Fibroblast of the aortic adventitia (primary cell): Measurements from ENCODE around the gene ORAI1. TPM values are rescaled to one million over a fixed set of nuclear protein-coding genes. Genes with fewer than 3 reads are reported as not detected.

Experiments
- DNase-seq: peaks from one replicate; pipeline ENCODE4 v3.0.0-alpha.2; 2010; ENCODE audit warnings: low read depth
- H3K4me3 ChIP-seq: 2 replicates; pipeline ENCODE4 v1.5.1; 2011; ENCODE audit warnings: low read depth, mild to moderate bottlenecking, control low read depth, low read length, moderate library complexity
- total RNA-seq: library from RNA; depleted of rRNA; stranded (reverse); fragments of >200 nt; gene quantifications from 2 replicates; pipeline ENCODE4 v1.2.3, GENCODE V29; 2012; ENCODE audit warnings: low replicate concordance
- TF ChIP-seq, protein P1 (sequence below): IDR thresholded peaks from 2 replicates; pipeline ENCODE4 v1.5.1; 2011; ENCODE audit warnings: mild to moderate bottlenecking, low read length, control low read depth, inconsistent platforms; ENCODE audit not compliant: insufficient read depth

Gene ORAI1
- 1.1 and 13.4 TPM in 2 replicates for total RNA-seq

DNA sequence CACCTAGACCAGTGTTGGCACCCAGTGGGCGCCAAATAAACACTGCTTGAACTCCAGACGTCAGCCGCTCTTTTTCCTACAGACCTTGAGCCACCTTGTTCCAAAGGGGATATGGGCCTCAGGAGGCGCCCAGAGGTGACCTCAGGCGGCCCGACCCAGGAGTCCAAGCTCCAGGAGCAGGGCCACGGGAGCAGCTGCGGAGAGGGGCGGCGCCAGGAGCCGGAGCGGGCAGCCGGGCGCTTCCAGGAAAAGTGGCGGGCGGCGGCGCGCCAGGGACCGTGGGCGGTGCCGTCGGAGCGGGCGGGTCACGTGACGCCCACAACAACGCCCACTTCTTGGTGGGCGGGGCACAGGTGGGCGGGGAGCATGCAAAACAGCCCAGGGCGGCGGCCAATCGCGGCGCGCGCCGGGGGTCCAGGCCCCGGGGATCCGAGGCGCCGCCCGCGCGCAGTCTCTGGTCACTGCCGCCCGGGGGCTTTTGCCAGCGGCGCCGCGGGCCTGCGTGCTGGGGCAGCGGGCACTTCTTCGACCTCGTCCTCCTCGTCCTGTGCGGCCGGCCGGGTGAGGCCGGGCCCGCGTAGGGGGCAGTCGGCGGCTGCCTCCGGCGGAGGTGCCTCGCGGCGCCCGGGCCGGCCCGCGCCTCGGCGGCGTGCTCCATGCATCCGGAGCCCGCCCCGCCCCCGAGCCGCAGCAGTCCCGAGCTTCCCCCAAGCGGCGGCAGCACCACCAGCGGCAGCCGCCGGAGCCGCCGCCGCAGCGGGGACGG is at the start of gene ORAI1:
ORAI1 (plus strand) TSS at position 444 of the 766 bp plus-strand sequence.
- TF ChIP-seq, protein P1, sequence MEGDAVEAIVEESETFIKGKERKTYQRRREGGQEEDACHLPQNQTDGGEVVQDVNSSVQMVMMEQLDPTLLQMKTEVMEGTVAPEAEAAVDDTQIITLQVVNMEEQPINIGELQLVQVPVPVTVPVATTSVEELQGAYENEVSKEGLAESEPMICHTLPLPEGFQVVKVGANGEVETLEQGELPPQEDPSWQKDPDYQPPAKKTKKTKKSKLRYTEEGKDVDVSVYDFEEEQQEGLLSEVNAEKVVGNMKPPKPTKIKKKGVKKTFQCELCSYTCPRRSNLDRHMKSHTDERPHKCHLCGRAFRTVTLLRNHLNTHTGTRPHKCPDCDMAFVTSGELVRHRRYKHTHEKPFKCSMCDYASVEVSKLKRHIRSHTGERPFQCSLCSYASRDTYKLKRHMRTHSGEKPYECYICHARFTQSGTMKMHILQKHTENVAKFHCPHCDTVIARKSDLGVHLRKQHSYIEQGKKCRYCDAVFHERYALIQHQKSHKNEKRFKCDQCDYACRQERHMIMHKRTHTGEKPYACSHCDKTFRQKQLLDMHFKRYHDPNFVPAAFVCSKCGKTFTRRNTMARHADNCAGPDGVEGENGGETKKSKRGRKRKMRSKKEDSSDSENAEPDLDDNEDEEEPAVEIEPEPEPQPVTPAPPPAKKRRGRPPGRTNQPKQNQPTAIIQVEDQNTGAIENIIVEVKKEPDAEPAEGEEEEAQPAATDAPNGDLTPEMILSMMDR = peak; percentile 10

DNA sequence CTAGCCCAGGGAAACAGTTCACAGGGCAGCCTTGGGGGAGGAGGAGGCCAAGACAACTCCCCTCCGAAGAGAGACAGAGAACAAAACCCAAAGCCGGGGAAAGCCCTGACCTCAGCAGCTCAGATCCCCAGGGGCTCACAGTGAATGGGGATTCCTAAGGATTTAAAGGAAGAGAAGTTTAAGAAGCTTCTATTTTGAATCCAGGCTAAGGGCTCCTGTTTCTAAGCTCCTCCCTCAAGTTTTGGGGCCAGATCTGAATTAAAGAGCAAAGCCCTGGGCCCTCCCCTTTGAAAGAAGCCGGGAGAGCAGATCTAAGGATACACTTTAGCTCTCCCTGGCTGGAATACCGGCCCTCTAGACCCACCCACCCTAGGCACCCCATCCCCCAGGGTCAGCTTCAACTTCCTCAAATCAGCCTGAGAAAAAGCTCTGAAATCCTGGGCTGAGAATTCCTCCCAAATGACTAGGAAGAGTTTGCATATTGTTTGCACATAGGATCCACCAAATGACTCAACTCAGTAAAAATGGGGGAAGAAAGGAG is 49.4 kb upstream of the ORAI1 start:
- TF ChIP-seq, protein P1 = no peak
- peak; percentile 91 for DNase-seq
- peak overlapping the region; percentile 41 for H3K4me3 ChIP-seq

More for the DNA sequence above, at the start of gene ORAI1:
- H3K4me3 ChIP-seq = peak within 1 kb of the TSS; percentile 67
- DNase-seq = peak; percentile 87

DNA sequence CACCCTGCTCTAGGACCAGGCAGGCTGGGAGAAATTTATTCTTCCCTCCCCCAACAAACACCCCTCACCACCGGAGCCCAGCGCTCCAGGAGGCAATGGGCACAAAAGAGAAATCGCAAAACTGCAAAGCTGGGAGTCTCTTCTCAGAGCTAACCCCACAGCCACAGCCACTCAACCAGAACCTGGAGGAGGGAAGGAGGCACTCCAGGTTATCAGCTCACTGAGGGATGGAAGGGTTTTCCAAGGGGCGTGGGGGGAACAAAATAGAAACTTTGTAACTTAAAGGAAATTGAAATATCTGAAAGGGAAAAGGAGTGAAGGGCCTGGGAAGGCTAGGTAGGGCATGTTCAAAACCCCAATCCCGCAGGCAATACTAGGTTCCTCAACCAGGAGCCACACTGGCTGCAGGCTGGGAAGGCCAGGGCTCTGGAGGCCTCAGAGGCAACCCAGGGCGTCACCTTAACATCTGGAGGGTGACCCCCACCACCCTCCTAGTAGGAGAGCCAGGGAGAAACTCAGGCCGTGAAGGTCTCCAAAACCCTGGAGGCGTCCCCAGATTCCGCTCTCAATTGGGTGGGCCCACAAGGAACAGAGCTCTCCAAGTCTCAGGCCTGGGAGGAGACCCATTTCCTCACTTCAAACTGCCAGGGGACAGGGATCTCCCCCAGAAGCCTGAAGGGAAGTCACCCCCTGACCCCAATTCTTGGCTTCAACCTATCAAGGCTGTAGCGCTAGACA is 48.7 kb upstream of the ORAI1 start:
- TF ChIP-seq, protein P1 = no peak
- H3K4me3 ChIP-seq = peak overlapping the region; percentile 68
- DNase-seq = no peak

DNA sequence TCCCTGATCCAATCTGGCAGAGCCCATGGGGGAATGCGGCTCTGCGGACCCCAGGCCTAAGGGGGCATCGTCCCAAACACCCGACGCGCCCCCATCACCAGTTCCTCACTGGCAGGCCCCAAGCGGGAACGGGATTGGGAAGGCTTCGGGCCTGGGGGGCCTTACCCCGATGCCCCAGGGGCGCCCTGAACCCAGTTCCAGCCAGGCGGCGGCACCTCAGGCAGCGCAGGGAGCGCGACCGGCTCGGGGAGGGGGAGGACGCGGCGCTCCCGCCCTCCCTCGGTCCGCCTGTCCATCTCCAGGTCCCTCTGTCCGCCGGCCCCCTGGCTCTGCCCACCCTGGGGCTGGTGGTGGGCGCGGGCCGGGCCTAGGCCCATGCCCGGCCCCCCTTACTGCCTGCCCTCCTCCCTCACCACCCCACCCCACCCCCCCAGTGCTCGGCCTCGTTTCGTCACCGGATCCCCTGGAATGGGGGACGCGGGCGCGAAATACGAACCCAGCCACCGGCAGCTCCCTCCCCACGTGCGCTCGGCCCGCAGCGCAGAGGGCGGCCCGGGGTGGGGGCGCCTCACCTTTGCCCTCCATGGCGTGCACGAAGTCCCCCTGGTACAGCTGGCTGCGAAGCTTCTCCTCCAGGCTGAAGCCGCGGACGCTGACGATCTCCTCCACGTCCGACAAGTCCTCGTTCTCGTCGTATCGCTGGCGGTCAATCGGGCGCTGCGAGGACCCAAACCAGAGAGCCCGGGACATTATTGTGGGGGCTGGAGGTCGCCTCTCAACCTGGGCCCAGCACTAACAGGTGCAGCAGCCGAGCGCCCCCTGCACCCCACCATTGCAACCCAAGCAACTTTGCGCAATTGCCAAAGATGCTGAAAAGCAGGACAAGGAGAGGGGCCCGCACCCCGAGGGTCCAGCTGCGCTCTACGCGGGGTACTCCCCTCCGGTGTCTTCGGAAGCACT is 47.8 kb upstream of the ORAI1 start:
- peak; percentile 18 for DNase-seq
- H3K4me3 ChIP-seq = peak overlapping the region; percentile 68
- TF ChIP-seq, protein P1 = no peak

DNA sequence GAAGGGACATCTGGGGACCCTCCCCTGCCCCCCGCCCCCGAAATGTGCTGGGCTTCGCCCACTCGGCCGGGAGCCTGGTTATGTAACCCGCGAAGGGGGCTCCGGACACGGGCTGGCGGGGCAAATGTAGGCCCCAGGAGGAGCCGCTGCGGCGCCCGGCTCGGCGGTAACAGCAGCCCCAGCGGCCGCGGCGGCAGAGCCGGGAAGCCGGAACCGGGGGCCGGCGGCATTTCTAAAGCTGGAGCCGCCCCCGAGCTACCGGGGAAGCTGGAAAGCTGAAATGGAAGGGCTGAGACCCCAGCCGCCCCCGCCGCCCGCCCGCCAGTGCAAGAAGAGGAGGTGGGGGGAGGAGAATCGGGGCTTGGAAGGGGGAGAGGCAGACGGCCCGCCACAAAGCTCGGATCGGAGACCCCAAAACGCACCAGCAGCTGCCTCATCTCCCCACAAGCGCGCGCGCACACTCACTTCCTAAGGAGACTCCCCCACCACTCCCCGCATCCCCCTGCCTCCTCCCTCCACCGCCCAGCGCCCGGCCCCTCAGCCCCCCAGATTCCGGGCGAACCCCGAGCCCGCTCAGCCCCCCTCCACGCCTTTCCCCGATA is 47.0 kb upstream of the ORAI1 start:
- peak overlapping the region; percentile 68 for H3K4me3 ChIP-seq
- DNase-seq = no peak
- TF ChIP-seq, protein P1 = no peak
